Activated T-cell treated with anti-CD3 and anti-CD28 coated beads for 24 hours (primary cell): ENCODE measurements around the gene ALK.

Experiments used
- DNase-seq: peaks from one replicate; pipeline ENCODE4 v3.0.0-alpha.2; 2020; ENCODE audit warnings: low read depth

Gene ALK

DNA sequence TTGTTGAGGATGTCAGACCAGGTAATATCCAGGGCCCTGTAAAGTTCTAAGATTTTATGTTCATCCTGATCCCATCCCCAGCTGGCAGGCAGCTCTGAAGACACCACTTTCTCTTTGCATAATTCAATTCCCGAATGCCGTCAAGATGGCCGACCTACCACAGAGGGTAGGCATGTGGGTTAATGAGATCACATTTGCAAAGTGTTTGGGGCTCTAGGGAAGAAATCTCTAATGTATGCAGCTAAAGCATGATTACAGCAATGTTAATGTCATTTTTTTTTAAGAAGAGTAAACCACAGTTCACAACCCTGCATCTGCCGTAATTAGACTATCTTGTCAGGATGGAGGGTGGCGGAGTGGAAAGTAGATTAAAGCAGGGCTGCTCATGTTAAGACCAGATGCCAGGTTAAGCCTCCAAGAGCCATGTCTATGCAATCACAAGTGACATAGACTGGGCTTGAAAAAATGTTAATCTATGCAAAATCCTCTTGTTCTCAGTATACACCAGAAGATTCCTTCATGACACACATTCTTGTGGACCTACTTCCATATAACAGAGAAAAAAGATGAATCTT lies 131.4 kb downstream of the ALK start:
- DNase-seq, result no peak

DNA sequence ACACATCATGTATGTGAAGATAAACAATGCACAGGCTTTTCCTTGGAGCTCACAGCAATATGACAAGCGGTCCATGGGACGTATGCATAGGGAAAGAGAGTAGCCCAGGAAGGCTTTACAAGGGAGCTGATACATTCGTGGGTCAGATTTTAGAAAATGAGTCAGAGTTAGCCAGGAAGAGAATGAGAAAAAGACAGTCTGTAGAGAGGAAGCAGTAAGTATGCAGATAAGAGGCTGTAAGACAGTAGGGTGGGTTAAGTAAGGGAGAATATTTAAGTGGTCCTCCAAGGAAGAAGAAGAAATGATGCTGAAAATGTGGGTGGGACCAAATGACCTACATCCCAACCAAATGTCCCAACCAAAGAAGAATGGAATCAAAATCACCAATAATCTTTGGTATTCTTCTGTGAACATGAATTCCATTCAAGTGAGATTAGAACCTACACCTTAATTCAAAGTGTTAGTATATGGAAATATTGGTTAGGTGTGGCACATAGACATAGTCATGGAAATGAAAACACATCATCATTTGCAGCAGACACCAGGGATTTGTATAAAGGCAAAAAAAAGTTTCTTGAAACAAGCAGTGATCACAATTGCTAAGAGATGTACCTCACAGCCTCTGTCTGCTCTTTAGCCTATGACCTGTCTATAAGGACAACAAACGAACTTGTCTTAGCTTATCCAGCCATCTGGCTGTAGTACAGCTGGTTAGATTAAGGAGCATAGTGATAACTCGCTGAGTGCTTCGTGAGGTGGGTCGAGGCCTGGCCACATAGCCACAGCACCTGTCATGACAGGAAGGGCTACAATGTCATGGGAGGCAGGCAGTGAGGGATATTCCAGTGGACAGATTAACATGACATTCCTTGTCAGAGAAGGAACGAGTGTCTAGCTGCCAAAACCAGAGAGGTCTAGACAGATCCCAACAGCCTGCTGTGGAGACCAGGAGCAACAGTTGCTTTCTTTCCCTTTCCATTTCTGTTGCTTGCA lies 133.6 kb downstream of the ALK start:
- no peak for DNase-seq

DNA sequence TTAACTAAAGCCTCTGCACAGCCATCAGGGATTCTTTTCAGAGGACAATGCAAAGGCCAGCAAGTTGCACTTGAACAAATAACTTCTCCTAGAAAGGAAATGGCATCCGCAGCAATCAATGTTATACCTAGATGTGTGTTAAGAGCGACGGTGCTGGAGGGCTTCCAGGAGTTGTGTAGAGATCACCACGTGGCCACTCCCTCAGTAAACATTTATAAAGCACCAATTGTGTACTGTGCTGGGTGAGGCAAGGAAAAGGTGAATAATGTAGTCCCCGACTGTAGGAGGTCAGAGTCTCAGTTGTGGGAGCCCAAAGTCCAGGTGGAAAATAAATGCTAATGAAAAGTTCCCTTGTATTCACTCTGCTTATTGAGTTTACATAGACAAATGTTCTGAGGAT lies 135.0 kb downstream of the ALK start:
- no peak for DNase-seq

DNA sequence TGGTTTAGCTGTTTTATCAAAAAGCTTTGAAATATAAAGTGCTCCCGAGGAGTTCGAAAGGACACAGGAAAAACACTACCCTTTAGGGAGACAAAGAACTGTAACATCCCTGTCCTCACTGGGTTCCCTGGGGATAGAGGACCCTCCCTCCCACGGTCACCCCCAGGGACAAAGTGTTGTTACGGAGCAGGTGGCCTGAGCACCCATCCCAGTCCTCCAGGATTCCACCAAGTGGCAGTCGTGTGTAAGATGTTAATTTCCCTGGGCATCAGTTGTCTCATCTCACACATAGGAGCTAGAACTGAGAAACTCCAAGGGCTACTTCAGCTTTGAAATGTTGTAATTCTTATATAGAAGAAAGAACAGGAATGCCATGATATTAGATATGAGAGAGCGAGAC lies 137.7 kb downstream of the ALK start:
- no peak for DNase-seq

DNA sequence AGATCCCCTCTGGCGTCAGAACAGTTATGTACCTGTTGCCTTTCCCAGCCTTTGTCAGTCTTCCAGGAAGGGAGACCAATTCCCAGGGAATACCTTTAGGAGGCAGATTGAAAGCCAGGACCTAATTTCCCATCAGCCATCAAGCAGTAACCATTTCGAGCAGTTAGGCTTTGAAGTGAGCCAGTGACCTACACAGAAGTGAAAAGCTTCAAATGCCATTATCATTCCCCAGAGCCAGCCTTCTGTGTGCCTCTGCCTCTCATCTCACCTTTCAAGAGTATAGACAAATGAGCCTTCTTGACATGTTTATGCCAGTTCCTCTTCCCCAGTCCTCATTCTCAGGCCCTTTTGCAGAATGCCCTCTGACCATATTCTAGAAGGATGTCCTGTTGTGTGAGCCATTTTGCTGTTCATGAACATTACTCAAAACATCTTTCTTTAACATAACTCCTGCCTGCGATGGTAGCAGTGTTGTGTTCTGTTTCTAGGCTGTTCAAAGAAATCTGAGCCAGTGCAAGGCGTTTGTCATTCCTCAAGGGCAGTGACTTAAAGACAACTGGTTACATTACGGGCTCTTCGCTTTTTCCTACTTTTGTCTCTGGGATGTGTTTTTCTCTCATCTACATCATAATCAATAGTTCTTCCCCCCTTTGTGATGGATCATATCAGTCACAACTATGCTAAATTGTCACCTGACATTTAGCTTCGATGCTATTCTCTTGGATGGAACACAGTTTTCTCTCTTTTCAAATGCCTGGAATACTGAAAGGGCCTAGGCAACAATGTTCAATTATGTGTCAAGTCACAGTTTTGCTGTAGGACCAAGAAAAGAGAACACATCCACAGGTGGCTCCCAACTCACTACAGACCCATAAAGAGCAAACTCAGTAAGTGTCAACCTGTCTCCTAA lies 138.6 kb downstream of the ALK start:
- DNase-seq, result no peak

DNA sequence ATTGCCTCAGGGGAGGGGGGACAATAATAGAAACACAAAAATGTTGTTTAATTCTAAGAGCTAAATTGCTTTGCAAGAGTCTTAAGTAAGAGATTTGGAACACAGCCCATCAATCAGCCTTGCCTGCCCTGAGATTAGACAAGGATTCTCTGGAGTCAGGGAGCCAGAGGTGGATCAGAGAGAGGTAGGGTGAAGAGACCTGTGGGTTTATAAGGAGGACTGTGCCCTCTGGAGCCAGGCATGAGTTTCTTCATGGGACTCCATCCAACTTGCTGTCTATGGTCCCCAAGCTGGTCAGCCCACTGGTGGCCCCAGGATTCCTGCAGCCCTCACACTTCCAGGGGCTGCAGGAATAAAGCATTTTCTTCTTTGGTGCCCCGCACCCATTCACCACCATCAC lies 139.3 kb downstream of the ALK start:
- DNase-seq, result no peak

DNA sequence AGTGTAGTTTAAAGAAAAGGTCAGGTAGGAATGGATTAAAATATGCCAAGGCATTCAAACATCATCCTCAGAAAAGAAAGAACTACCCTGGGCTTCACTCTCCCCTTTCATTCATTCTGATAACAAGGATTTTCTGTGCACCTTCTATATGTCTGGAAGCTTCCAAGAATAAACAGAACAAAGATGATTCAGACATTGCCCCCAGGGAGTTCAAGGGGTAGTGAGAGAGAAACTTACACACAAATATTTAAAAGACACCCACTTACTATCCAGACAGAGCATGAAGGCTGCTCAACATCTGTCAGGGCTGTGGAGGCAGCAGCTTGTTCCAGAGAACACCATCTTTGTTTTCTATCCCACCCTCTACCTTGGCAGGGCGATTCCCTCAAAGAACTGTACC lies 140.5 kb downstream of the ALK start:
- no peak for DNase-seq

DNA sequence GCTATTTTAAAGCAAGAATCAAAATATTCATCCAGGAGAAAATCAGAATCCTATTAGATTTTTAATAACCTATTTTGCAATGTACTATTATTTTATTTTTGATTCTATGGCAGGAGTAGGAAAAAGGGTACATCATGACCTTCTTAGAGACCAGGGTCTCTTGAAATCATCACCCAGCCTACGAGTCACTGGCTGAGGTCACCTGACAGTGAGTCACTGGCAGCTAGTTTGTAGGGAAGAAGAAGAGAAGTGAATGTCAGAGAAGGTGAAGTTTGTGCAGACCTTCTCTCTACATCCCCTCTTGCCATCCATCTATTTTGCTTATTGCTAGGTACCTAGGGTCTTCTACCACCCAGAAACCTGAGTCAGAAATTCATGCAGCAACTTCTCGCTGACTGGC lies 144.2 kb downstream of the ALK start:
- no peak for DNase-seq

DNA sequence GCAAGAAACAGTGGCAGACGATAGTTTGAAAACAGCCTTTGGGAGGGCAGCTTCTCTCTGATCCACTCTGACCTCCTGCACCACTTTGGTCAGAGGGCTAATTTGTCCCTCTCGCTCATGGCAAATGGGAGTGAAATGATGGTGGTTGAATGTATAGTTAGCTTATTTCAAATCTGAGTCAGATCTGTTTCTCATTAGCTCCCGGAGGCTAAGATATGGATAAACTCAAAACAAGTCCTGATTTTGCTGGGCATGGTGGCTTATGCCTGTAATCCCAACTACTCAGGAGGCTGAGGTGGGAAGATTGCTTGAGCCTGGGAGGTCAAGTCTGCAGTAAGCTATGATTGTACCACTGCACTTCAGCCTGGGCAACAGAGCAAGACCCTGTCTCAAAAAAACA lies 145.0 kb downstream of the ALK start:
- no peak for DNase-seq

DNA sequence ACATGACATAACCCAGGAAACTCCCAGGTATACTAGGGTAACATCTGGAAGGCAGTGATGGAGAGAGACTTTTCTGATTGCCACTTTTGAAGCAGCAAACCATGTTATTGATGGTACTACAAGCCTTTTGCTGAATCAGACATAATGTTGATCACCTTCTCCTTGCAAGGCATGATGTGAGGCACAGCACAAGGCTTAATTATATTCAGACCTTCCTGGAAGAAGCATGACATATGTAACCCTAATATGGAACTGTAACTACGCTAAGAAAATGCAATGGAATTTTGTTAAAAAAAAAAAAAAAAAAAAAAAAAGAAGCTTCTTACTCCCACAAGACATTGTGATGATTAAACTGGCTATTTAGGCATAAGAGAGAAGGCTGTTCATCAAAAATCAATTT lies 145.4 kb downstream of the ALK start:
- no peak for DNase-seq

DNA sequence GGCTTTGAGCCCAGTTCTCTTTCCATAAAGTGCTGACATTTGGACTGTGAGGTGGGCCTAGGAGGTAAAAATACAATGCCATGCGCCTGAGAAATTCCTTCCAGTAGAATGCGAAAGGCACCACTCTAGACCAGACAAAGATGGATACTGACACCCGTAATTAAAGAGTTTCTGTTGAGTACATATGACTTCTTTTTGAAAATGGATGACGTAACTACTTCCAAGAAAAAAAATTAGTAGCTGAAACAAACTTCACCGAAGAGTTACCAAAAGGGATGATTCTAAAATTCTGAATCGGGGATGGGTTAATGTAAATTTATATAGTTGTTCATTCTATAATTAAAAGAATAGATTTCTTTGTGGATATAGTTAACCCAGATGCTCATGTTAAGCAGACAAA lies 146.8 kb downstream of the ALK start:
- DNase-seq, result no peak

DNA sequence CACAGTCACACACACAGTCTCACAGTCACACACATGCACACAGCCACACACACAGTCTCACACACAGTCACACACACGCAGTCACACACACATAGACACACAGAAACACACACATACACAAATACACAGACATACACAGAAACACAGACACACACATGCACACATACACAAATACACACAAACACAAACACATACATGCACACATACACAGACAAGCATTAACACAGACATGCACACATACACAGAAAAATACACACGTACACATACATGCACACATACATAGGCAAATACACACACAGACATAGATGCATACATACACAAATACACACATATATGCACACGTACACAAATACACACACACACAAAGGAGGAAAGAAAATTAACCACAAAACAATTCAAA lies 150.5 kb downstream of the ALK start:
- DNase-seq, result no peak

DNA sequence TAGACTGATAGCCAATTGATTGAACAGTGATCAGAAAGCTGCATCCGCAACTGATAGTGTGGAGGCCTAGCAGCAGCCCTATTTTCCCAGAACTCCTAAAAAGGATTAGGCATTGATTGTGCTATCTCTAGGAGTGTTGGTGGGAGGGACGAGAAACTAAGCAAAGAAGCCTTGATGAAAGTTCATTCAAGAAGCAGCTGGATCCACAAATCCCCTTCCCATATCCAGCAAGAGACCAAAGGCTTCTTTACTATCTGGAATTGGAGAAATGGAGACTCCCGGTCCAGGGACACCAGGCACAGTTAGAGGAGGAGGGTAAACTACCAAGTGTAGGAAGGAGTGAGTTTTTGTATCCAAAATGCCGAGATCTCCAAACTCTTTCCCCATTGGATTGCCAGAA lies 151.5 kb downstream of the ALK start:
- no peak for DNase-seq

DNA sequence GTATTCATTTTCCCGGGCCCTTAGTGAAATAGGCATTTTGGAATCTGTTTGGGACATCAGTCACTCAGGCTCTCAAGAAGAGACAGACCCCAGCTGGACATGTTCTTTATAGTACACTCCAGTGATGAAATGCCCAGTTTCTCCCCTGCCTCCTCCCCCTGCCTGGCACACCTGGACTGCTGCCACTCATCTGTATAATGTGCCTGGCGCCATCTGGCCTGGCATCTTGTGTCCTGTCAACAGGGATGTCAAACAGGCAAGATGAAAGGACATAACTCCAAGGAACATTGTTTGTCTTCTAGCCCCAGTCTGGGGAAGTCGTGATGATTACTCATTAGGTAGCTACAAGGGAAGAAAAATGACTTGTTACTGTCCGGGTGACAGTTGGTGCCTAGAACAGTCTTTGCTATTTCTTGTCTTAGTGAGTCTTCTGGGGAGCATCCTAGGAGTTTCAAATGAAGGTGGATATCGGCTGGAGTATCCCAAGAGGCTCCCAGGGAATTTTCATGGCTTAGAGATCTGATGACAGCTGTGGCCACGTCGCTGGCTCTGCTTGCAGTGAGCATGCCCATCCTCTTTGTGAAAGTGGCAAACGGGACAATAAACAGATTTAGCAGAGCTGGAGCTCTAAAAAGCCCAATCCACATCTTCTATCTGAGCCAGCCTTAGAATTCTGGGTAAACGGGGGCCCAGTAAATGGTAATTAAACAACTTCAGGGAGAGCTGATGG lies 153.6 kb downstream of the ALK start:
- no peak for DNase-seq

DNA sequence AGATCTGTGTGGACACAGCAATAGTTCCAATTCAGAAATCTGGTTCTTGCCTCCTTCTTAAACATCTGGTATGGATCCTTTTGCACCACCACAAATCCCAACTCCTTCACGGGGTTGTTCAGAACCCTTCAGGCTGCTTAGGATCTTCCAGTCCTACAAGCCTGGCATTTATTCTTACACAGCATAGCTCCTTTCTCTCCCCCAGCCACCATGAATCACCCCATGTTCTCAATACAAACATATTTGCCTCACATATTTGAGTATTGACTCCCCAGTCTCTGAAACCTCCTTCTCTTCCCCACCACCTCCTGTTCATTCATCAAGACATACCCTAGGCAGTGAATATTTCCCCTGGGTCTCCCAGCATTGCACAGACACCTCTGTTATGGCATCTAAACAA lies 155.2 kb downstream of the ALK start:
- DNase-seq, result no peak

DNA sequence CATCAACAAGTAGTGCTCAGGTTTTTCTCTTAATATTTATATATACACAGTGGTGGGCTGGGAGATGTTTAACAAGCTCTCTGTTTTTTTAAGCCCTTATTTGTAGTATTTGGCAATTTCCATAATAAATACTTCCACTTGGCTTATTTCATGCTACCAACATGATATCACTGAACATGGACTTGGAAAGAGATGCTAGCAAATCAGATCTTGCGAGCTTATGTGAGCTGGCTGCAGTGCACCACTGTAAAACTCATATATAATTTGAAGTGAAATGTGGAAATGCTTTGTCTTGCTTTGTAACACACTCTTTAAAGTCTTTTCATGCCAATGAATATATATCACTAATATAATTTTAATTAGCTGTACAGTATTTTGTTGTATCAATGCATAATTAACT lies 155.7 kb downstream of the ALK start:
- no peak for DNase-seq

DNA sequence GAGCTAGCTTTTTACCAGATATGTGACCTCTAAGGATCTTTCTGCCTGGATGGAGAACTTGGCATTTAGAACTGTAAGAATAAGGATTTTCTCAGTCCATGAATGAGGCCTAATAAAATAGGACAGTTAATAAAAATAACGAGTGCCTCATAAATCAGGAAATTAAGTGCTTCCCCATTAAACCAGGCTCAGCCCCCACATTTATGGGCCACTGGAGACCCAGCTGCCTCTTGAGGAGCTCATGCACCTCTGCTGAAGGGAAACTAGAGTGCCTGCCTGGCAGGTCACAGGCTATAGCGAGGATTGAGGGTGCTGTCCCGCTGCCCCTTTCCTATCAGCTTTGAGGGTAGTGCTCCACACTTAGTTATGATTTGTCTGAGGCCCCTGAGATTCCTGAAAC lies 158.0 kb downstream of the ALK start:
- DNase-seq, result no peak

DNA sequence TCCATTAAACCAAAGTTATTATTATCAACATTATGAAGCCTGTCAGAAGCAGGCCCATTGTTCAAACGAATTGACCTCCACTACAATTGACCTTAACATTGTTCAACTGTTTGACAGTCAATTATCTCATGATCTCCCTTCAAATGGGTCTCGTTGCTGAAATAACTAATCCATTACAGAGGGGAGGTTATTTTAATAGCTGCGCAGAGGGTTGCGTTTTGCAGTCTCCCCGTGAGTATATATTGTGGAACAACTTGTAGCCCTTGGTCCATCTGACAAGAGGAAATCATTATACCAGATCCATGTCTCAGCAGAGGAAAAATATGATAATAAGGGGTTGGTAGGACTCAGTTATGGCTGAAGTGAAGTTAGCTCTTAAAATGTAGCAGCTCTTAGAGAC lies 159.1 kb downstream of the ALK start:
- no peak for DNase-seq

DNA sequence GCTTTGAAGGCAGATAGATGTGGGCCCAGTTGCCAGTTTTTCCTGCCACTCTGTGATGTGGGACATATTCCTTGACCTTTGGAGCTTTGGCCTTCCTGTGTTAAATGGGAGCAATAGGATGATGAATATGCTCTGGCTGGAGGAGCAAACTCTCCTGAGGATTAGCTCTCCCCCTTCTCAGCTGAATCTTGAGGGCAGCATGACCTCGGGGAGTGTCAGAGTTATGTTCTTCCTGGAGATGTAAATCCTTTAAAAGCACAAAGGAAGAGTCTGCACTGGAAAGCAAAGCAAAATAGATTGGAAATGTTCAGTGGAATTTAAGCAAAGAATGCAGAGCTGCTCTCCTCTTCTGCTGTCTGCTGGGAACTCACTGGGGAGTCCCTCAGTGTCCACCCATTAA lies 160.1 kb downstream of the ALK start:
- DNase-seq, result no peak

DNA sequence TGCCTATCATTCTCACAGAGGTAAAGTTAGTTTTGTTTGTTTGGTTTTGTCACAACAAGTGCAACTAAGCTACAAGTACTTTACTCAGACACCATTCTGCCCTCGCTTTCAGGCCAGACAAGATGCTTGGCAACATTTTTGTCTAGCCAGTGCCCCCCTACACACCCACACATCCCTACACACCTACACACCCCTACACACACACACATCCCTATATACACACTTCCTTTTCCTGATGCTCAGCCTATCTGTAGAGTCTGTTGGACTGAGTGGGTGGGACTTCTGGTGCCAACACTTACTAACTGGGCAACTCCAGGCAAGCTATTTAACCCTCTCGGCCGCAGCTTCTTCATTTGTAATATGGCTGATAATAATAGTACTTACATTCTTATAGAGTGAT lies 161.4 kb downstream of the ALK start:
- DNase-seq, result no peak

DNA sequence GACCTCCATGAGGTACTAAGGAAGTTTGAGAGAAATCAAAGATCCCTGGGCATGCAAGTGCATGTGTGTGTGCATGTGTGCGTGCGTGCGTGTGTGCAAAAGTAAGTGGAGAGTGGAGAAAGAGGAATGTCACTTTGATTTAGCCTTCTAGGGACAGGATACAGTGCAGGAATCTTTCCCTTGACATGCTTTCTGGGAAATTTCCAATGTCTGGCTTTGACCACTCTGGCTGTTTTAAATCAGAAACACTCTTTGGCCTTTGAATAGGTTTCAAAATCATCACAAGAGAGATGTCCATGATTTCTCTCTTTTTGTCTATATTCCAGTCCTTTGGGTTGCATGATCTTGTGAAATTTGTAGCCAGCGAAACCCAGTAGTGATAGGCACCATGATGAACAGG lies 162.0 kb downstream of the ALK start:
- DNase-seq, result no peak

DNA sequence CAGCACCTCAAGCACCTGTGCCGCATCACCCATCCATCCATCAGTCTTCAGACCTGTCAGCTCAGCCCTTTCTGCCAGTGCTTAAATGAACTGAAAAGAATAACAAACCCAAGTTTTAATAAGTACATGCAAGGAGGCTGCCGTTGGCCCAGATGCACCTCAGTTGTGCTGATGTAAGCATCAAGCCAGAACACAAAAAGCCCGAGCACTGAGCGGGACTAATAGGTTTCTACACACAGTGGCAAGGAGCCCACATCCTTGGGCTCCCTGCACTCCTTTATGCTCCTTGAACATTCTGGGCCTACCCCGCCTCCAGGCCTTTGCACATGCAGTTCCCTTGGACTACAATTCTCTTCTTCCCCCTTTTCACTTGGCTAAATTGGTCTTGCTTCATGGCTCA lies 165.6 kb downstream of the ALK start:
- no peak for DNase-seq
